Left kidney (tissue), 1 donor: Measurements from ENCODE around the gene NECTIN2. TPM values are rescaled to one million over a fixed set of nuclear protein-coding genes. Genes with fewer than 3 reads are reported as not detected.

Source experiments
- polyA plus RNA-seq: library from polyadenylated mRNA; unstranded; fragments of 120-200 nt; gene quantifications from one replicate; pipeline ENCODE4 v1.2.1, GENCODE V29; 2013; ENCODE audit not compliant: insufficient read length

Gene NECTIN2
- polyA plus RNA-seq, 1 donor = 139 TPM

Other genes starting within 250 kb of the NECTIN2 start
- gene IGSF23, start 232.7 kb upstream of the NECTIN2 start, polyA plus RNA-seq = 0.83 TPM
- gene PVR, start 202.4 kb upstream of the NECTIN2 start, polyA plus RNA-seq = 37.2 TPM
- gene CEACAM19, start 174.8 kb upstream of the NECTIN2 start, polyA plus RNA-seq = 22.7 TPM
- not detected for gene CEACAM16, start 147.1 kb upstream of the NECTIN2 start, polyA plus RNA-seq
- gene BCL3, start 97.6 kb upstream of the NECTIN2 start, polyA plus RNA-seq = 4.9 TPM
- 5.3 TPM for gene CBLC, start 68.4 kb upstream of the NECTIN2 start, polyA plus RNA-seq
- gene BCAM, start 37.2 kb upstream of the NECTIN2 start, polyA plus RNA-seq = 461 TPM
- gene TOMM40, start 45.0 kb downstream of the NECTIN2 start, polyA plus RNA-seq = 43.3 TPM
- 288 TPM for gene APOE, start 59.5 kb downstream of the NECTIN2 start, polyA plus RNA-seq
- 10.9 TPM for gene APOC1, start 68.3 kb downstream of the NECTIN2 start, polyA plus RNA-seq
- gene APOC4, start 95.9 kb downstream of the NECTIN2 start, polyA plus RNA-seq = not detected
- 10.1 TPM for gene APOC2, start 99.8 kb downstream of the NECTIN2 start, polyA plus RNA-seq
- 121 TPM for gene CLPTM1, start 109.1 kb downstream of the NECTIN2 start, polyA plus RNA-seq
- 4.5 TPM for gene RELB, start 155.2 kb downstream of the NECTIN2 start, polyA plus RNA-seq
- 76.8 TPM for gene CLASRP, start 192.7 kb downstream of the NECTIN2 start, polyA plus RNA-seq
- 0.98 TPM for gene ZNF296, start 230.2 kb downstream of the NECTIN2 start, polyA plus RNA-seq
- gene GEMIN7, start 233.0 kb downstream of the NECTIN2 start, polyA plus RNA-seq = 22.5 TPM
- gene PPP1R37, start 246.9 kb downstream of the NECTIN2 start, polyA plus RNA-seq = 23.6 TPM